Upper lobe of left lung (tissue), 4 donors: ENCODE results near the gene PTPRK.

Experiments
- EP300 ChIP-seq, 4 donors: sonication (generic); formaldehyde crosslinking; IDR thresholded peaks; one replicate each; pipeline ENCODE4 v1.5.1; 2017; ENCODE audit warnings: antibody characterized with exemption in 4 of 4, control low read depth in 2 of 4
- POLR2A ChIP-seq, 4 donors: fragments of 450-650 bp; IDR thresholded peaks; one replicate each; pipeline ENCODE4 v1.5.1; 2016 to 2017; ENCODE audit warnings: antibody characterized with exemption in 4 of 4, mild to moderate bottlenecking in 2 of 4
- POLR2AphosphoS5 ChIP-seq, 2 donors: sonication (generic); formaldehyde crosslinking; IDR thresholded peaks; one replicate each; pipeline ENCODE4 v1.5.1; 2017; ENCODE audit warnings: antibody characterized with exemption in 2 of 2
- TF ChIP-seq, protein P1 (sequence below), 6 experiments: fragments of 450-650 bp in 4 of 6; fragments of 200-600 bp in 2 of 6; sonication (generic) in 2 of 6; IDR thresholded peaks; one replicate each; pipeline ENCODE4 v1.5.1; 2016 to 2019; ENCODE audit warnings: antibody characterized with exemption in 6 of 6

DNA sequence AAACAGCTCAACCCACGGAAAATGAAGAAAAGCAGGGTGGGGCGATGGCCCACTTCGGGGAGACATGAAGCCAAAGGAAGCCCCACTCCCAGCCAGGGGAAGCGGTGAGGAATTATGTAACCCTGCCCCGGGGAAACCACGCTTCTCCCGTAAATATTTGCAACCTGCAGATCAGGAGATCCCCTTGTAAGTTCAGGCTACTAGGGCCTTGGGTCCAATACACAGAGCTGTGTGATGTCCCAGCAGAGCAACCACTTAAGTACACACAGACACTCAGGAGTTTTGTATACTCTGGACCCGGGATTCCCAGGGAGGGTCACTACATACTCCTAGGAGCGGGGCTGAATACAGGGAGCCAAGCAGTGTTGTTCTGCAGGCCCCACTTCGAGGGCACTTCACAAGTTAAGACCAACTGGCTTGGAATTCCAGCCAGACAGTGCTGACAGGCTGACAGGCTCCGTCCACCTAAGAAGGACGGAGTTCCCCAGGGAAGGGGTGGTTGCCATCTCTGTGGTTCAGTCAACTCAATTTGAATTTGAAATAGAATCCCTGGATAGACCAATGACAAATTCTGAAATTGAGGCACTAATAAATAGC, 318.1 kb downstream of the PTPRK start:
- TF ChIP-seq, protein P1, sequence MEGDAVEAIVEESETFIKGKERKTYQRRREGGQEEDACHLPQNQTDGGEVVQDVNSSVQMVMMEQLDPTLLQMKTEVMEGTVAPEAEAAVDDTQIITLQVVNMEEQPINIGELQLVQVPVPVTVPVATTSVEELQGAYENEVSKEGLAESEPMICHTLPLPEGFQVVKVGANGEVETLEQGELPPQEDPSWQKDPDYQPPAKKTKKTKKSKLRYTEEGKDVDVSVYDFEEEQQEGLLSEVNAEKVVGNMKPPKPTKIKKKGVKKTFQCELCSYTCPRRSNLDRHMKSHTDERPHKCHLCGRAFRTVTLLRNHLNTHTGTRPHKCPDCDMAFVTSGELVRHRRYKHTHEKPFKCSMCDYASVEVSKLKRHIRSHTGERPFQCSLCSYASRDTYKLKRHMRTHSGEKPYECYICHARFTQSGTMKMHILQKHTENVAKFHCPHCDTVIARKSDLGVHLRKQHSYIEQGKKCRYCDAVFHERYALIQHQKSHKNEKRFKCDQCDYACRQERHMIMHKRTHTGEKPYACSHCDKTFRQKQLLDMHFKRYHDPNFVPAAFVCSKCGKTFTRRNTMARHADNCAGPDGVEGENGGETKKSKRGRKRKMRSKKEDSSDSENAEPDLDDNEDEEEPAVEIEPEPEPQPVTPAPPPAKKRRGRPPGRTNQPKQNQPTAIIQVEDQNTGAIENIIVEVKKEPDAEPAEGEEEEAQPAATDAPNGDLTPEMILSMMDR (IDR thresholded peaks at IDR 0.05) = no peak
- TF ChIP-seq POLR2A (IDR thresholded peaks at IDR 0.05) (no peak), POLR2AphosphoS5 (IDR thresholded peaks at IDR 0.05) (no peak), EP300 (IDR thresholded peaks at IDR 0.05) (no peak)
